Measurements from ENCODE around the gene GARNL3. TPM values are rescaled to one million over a fixed set of nuclear protein-coding genes. Genes with fewer than 3 reads are reported as not detected.
A peak's percentile ranks its signal among the peaks of the same experiment; 100 is the strongest.

Gene GARNL3
- total RNA-seq, 4 donors from 2014 or later, result 12.3 to 78.4 (median 23.7) TPM

DNA sequence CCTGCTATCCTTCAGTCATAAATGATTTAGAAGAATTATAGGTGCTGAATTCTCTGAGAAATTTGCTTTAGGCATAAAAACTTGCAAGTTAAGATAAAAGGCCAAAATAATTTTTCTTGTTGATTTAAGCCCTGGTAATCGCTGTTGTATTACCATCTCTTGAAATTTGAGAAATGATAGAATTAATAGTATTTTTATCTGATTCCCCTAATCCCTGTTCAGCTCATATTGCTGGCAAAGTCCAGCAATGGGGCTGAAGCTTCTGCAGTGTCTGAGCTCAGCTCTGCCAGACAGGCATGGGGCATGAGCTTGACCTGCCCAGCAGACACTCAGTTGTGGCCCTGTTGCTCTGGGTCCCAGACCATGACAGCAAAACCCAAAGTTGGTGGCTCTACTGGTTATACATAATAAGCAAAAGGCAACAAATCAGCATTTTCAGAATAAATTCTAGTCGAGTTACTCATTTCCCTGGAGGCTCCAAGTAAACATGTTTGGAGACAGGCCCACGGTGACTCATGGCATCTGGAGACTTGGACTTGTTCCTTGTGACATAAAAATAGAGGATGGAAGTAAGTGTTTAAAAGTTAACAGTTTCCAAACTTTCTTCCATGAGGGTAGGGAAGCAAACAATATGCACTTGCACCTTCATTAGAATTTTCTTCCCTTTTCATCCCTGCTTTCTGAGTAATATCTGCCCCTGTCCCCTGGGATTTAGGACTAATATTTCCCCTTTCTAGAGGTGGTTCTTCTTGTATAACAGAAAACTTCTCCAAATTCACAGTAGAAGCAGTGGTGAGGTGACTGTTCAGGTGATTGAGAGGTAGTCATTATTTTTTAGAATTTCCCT lies 72.2 kb downstream of the GARNL3 start:
- TF ChIP-seq POLR2A (IDR thresholded peaks at IDR 0.05), result no peak
- TF ChIP-seq, protein P1, sequence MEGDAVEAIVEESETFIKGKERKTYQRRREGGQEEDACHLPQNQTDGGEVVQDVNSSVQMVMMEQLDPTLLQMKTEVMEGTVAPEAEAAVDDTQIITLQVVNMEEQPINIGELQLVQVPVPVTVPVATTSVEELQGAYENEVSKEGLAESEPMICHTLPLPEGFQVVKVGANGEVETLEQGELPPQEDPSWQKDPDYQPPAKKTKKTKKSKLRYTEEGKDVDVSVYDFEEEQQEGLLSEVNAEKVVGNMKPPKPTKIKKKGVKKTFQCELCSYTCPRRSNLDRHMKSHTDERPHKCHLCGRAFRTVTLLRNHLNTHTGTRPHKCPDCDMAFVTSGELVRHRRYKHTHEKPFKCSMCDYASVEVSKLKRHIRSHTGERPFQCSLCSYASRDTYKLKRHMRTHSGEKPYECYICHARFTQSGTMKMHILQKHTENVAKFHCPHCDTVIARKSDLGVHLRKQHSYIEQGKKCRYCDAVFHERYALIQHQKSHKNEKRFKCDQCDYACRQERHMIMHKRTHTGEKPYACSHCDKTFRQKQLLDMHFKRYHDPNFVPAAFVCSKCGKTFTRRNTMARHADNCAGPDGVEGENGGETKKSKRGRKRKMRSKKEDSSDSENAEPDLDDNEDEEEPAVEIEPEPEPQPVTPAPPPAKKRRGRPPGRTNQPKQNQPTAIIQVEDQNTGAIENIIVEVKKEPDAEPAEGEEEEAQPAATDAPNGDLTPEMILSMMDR (IDR thresholded peaks at IDR 0.05), result no peak
- Histone ChIP-seq H3K27ac (peak overlapping the region; percentile 34 to 63 (median 55)), H3K4me1 (peaks cover 0 to 45% (median 2%) of the 10 kb centered on the region in 4 donors), H3K4me3 (no peak overlapping the region), H3K36me3 (no peaks in the 10 kb centered on the region), H3K27me3 (no peaks in the 10 kb centered on the region), H3K9me3 (no peaks in the 10 kb centered on the region)
- peak in 2 of 3 donors; percentile 25 to 81 for DNase-seq

DNA sequence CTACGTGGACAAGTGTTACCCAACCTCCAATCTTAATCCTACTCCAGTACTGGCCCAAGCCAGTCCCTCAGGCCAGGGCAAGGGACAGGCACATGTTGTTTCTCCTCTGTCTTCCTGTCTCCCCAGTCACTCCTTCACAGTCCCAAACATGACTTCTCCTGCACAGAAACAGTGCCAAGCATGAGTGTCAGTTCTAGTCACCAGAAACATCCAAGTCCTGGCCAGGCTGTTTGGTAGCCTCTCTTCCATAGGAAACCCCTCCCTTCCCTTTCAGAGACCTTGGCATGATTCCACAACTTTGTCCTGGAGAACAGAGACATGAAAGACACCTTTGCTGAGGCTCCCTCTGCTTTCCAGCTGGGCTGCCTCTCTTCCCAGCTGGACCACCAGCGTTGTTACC lies 76.1 kb downstream of the GARNL3 start:
- no peak for DNase-seq
- Histone ChIP-seq H3K27ac (peak overlapping the region in 1 of 4 donors; percentile 9), H3K9me3 (no peaks in the 10 kb centered on the region), H3K4me1 (peaks cover 0 to 24% (median 2%) of the 10 kb centered on the region in 4 donors), H3K27me3 (no peaks in the 10 kb centered on the region), H3K36me3 (no peaks in the 10 kb centered on the region), H3K4me3 (no peak overlapping the region)
- TF ChIP-seq POLR2A (IDR thresholded peaks at IDR 0.05), result no peak
- TF ChIP-seq, protein P1 (IDR thresholded peaks at IDR 0.05), result no peak

DNA sequence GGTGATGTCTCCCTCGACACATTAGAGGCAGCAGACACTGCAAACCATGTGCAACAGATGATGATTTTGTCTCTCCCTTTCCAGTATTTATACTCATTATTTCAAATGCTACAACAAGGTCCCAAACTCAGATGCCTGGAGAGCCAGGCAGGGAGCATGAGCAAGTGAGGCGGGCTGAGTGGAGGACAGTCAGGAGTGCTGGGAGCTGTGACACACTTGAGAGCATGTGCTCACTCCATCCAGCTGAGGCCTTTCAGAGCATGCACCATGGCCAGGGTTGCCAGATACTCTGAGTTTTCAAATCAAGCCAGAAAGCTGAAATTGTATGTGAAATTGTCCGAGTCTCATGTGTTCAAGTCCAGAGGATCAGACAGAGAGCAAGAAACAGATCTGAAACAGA lies 76.6 kb downstream of the GARNL3 start:
- H3K9me3 ChIP-seq, result no peaks in the 10 kb centered on the region
- H3K27ac ChIP-seq, result peak overlapping the region in 1 of 4 donors; percentile 9
- H3K27me3 ChIP-seq, result no peaks in the 10 kb centered on the region
- H3K4me1 ChIP-seq, result peaks cover 0 to 24% (median 2%) of the 10 kb centered on the region in 4 donors
- TF ChIP-seq, protein P1 (IDR thresholded peaks at IDR 0.05), result no peak
- no peak for TF ChIP-seq POLR2A (IDR thresholded peaks at IDR 0.05)
- no peak overlapping the region for H3K4me3 ChIP-seq
- no peak for DNase-seq
- no peaks in the 10 kb centered on the region for H3K36me3 ChIP-seq

DNA sequence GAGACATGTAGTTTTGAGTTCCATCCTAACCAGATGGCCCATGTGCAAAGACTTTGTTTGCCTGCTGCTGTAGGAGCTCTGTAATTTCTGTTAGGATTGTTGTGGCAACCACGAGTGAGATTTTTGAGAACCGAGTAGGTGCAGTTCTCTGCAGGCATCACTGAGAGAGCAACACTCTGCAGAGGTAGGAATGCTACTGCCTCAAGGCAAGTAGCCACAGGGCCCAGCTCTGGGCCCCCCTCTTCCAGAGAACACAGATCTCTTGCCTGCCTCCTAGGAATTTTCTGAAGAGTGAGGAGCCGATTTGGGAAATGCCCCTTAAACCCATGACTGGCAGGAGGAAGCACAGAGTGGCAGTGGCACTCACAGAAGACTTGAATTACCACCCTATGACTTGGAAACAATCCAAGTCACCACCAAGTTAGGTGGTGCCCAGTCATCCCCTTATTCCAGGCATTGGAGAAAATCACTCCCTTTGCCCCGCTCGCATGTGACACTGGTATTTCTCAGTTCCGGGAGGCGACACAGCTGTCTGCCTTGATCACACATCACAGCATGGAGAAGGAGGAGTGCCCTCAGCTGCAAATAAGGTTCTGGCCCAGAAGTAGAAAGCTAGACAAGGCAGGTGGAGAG lies 79.9 kb downstream of the GARNL3 start:
- peaks cover 0 to 11% (median 0%) of the 10 kb centered on the region in 4 donors for H3K4me1 ChIP-seq
- H3K4me3 ChIP-seq, result no peak overlapping the region
- TF ChIP-seq, protein P1 (IDR thresholded peaks at IDR 0.05), result no peak
- no peak for TF ChIP-seq POLR2A (IDR thresholded peaks at IDR 0.05)
- H3K36me3 ChIP-seq, result no peaks in the 10 kb centered on the region
- DNase-seq, result no peak
- H3K27ac ChIP-seq, result no peak overlapping the region
- H3K27me3 ChIP-seq, result no peaks in the 10 kb centered on the region
- H3K9me3 ChIP-seq, result no peaks in the 10 kb centered on the region

DNA sequence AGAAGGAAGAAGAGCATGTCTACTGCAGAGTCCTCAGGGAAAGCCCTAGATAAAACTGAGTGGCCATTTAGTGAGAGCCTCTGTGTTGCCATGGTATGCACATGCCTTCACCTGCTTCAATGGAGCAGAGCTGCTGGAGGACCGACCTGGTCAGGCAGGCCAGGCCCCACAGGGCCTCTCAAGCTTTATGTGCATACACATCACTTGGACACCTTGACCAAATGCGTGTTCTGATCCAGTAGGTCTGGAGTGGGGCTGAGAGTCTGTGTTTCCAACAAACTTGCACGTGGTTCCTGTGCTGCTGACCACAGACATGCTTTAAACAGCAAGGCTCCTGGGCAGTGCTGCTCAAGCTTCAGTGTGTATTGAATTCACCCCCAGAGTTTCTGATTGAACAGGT lies 81.0 kb downstream of the GARNL3 start:
- H3K27me3 ChIP-seq, result no peaks in the 10 kb centered on the region
- no peak for DNase-seq
- H3K4me3 ChIP-seq, result no peak overlapping the region
- TF ChIP-seq, protein P1 (IDR thresholded peaks at IDR 0.05), result no peak
- no peak for TF ChIP-seq POLR2A (IDR thresholded peaks at IDR 0.05)
- H3K27ac ChIP-seq, result no peak overlapping the region
- H3K36me3 ChIP-seq, result no peaks in the 10 kb centered on the region
- no peaks in the 10 kb centered on the region for H3K9me3 ChIP-seq
- H3K4me1 ChIP-seq, result peaks cover 0 to 4% (median 0%) of the 10 kb centered on the region in 4 donors
